ENCODE data around the gene PRM1.

PRM1 gene

GRCh38 chr16:11289202-11289601 lies 8.1 kb upstream of the PRM1 start:
- TF ChIP-seq MAX (IDR thresholded peaks at IDR 0.05; ENCODE audit: low read depth, low read length) = no peak
- no peak for TF ChIP-seq CTCF (IDR thresholded peaks at IDR 0.05; ENCODE audit: low read depth, low read length)
- TF ChIP-seq MYC (IDR thresholded peaks at IDR 0.05; ENCODE audit: low read depth, low read length) = no peak
- no peak for TF ChIP-seq POLR2A (IDR thresholded peaks at IDR 0.05; ENCODE audit: extremely low read depth, insufficient read length)
- no peak for DNase-seq (ENCODE audit: low read depth)
- no peak overlapping the region for H3K4me3 ChIP-seq (ENCODE audit: low read depth, low read length)

- DNase-seq (ENCODE audit: low read depth) = no peak
- TF ChIP-seq CTCF (IDR thresholded peaks at IDR 0.05; ENCODE audit: low read depth, low read length) (no peak), POLR2A (IDR thresholded peaks at IDR 0.05; ENCODE audit: extremely low read depth, insufficient read length) (no peak), MAX (IDR thresholded peaks at IDR 0.05; ENCODE audit: low read depth, low read length) (no peak), MYC (IDR thresholded peaks at IDR 0.05; ENCODE audit: low read depth, low read length) (no peak)
- no peak overlapping the region for H3K4me3 ChIP-seq (ENCODE audit: low read depth, low read length)
These were observed 4.7 kb upstream of the PRM1 start for GRCh38 chr16:11285842-11286241.

GRCh38 chr16:11283820-11284248 lies 2.7 kb upstream of the PRM1 start:
- TF ChIP-seq CTCF (IDR thresholded peaks at IDR 0.05; ENCODE audit: low read depth, low read length) = no peak
- no peak for TF ChIP-seq MAX (IDR thresholded peaks at IDR 0.05; ENCODE audit: low read depth, low read length)
- TF ChIP-seq MYC (IDR thresholded peaks at IDR 0.05; ENCODE audit: low read depth, low read length) = no peak
- no peak for TF ChIP-seq POLR2A (IDR thresholded peaks at IDR 0.05; ENCODE audit: extremely low read depth, insufficient read length)
- peak; percentile 55 for DNase-seq (ENCODE audit: low read depth)
- no peak overlapping the region for H3K4me3 ChIP-seq (ENCODE audit: low read depth, low read length)

GRCh38 chr16:11278681-11279628 lies 2.2 kb downstream of the PRM1 start:
- peak; percentile 47 for DNase-seq (ENCODE audit: low read depth)
- no peak for TF ChIP-seq MAX (IDR thresholded peaks at IDR 0.05; ENCODE audit: low read depth, low read length)
- TF ChIP-seq POLR2A (IDR thresholded peaks at IDR 0.05; ENCODE audit: extremely low read depth, insufficient read length) = no peak
- TF ChIP-seq CTCF (IDR thresholded peaks at IDR 0.05; ENCODE audit: low read depth, low read length) = no peak
- TF ChIP-seq MYC (IDR thresholded peaks at IDR 0.05; ENCODE audit: low read depth, low read length) = no peak
- H3K4me3 ChIP-seq (ENCODE audit: low read depth, low read length) = no peak overlapping the region

- no peak for DNase-seq (ENCODE audit: low read depth)
- H3K4me3 ChIP-seq (ENCODE audit: low read depth, low read length) = no peak overlapping the region
- TF ChIP-seq POLR2A (IDR thresholded peaks at IDR 0.05; ENCODE audit: extremely low read depth, insufficient read length) = no peak
- no peak for TF ChIP-seq CTCF (IDR thresholded peaks at IDR 0.05; ENCODE audit: low read depth, low read length)
- no peak for TF ChIP-seq MAX (IDR thresholded peaks at IDR 0.05; ENCODE audit: low read depth, low read length)
- no peak for TF ChIP-seq MYC (IDR thresholded peaks at IDR 0.05; ENCODE audit: low read depth, low read length)
These were observed 3.4 kb downstream of the PRM1 start for GRCh38 chr16:11277607-11278337.
